DND-41 (cell line): ENCODE data around the gene IQGAP3.

Experiments used
- EZH2 ChIP-seq: IDR thresholded peaks from 3 replicates; pipeline ENCODE4 v1.6.1; 2012; ENCODE audit warnings: borderline replicate concordance, low read depth, mild to moderate bottlenecking, moderate library complexity, low read length, inconsistent platforms; ENCODE audit not compliant: severe bottlenecking
- TF ChIP-seq, protein P1 (sequence below): IDR thresholded peaks from 2 replicates; pipeline ENCODE4 v1.5.1; 2012; ENCODE audit warnings: borderline replicate concordance, low read length, moderate library complexity, mild to moderate bottlenecking; ENCODE audit not compliant: poor library complexity, severe bottlenecking; ENCODE audit errors: extremely low read depth

DNA sequence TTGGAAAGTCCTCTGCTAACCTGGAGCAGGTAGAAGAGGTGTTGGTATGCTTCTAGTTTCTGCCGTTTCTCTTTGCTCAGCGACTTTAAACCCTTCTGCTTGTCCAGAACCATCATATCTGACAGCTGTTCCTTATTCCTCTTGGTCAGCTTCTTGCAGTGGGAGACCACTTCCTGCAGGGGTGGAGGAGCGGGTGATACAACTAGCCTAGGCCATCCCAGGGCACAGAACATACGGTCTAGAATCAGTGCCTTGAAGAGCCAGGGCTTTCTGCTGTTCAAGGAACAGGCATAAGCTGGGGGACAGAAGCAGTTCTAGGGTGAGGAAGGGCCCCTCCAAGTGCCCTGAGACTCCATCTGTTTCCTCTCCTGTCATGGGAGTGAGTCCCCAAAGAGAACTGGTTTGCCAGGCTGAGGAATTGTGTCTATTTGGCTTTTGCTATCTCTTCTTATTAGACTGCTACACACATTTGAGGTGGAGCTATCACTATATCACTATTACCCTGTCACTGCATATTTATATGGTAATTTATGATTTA, 32.5 kb downstream of the IQGAP3 start:
- TF ChIP-seq, protein P1, sequence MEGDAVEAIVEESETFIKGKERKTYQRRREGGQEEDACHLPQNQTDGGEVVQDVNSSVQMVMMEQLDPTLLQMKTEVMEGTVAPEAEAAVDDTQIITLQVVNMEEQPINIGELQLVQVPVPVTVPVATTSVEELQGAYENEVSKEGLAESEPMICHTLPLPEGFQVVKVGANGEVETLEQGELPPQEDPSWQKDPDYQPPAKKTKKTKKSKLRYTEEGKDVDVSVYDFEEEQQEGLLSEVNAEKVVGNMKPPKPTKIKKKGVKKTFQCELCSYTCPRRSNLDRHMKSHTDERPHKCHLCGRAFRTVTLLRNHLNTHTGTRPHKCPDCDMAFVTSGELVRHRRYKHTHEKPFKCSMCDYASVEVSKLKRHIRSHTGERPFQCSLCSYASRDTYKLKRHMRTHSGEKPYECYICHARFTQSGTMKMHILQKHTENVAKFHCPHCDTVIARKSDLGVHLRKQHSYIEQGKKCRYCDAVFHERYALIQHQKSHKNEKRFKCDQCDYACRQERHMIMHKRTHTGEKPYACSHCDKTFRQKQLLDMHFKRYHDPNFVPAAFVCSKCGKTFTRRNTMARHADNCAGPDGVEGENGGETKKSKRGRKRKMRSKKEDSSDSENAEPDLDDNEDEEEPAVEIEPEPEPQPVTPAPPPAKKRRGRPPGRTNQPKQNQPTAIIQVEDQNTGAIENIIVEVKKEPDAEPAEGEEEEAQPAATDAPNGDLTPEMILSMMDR, result no peak
- TF ChIP-seq EZH2, result no peak
